Astrocyte of the spinal cord (primary cell): Measurements from ENCODE around the gene TTBK2.

Source experiments
- DNase-seq: peaks from one replicate; pipeline ENCODE4 v3.0.0; 2011; ENCODE audit warnings: low read depth, low spot score
- H3K4me3 ChIP-seq: 2 replicates; pipeline ENCODE4 v1.5.1; 2011; ENCODE audit warnings: low read depth, mild to moderate bottlenecking, low read length, moderate library complexity
- in situ Hi-C: cut with HindIII; loops from 2 replicates; pipeline ENCODE4 v1.10.0; 2017; ENCODE audit warnings: low sequenced_read_pairs
- TF ChIP-seq, protein P1 (sequence below): IDR thresholded peaks from 2 replicates; pipeline ENCODE4 v1.5.1; 2012; ENCODE audit warnings: low read depth, mild to moderate bottlenecking, low read length, inconsistent platforms

Gene TTBK2

GRCh38 chr15:42732095-42732827, 188.3 kb downstream of the TTBK2 start:
- H3K4me3 ChIP-seq: no peak overlapping the region
- in situ Hi-C loops: no loop called here
- DNase-seq: no peak
- TF ChIP-seq, protein P1, sequence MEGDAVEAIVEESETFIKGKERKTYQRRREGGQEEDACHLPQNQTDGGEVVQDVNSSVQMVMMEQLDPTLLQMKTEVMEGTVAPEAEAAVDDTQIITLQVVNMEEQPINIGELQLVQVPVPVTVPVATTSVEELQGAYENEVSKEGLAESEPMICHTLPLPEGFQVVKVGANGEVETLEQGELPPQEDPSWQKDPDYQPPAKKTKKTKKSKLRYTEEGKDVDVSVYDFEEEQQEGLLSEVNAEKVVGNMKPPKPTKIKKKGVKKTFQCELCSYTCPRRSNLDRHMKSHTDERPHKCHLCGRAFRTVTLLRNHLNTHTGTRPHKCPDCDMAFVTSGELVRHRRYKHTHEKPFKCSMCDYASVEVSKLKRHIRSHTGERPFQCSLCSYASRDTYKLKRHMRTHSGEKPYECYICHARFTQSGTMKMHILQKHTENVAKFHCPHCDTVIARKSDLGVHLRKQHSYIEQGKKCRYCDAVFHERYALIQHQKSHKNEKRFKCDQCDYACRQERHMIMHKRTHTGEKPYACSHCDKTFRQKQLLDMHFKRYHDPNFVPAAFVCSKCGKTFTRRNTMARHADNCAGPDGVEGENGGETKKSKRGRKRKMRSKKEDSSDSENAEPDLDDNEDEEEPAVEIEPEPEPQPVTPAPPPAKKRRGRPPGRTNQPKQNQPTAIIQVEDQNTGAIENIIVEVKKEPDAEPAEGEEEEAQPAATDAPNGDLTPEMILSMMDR: no peak

DNA sequence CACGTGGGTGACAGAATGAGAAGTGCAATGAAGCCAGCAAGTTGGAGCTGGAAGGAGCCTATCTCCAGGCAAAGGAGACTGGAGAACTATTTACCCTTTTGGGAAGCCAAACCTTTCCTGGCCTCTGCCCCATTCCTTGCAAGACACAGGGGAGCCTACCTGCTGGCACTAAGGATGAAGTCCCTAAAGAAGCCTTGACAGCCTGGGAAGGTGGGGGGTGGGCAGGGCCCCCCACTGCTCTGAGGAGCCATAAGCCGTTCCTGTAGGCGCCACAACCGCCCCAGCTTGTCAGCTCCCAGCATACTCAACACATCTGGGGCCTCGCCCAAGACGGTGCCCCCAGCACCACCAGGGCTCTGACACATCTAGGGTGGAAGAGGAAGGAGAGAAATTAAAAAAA, 189.1 kb downstream of the TTBK2 start:
- no peak for DNase-seq
- TF ChIP-seq, protein P1: no peak
- H3K4me3 ChIP-seq: no peak overlapping the region
- in situ Hi-C loops: no loop called here

DNA sequence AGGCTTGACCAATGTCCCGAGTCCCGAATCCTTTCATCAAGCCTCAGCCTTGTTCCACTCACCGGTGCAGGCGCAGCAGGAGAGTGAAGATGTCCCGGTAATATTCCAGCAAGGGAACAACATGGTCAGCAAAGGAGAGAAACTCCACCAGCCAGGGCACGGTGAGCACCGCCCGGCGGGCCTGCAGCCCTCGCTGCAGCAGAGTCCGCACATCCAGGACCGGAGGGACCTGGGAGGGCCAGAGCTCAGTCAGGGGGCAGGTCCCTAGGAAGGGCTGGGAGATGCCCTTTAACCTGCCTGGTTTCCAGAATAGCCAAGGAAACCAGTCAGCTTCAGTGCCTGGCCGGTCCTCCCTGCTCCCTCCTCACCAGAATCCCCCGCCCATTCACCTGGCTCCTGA, 190.0 kb downstream of the TTBK2 start:
- in situ Hi-C loops: no loop called here
- no peak for DNase-seq
- no peak overlapping the region for H3K4me3 ChIP-seq
- TF ChIP-seq, protein P1: no peak

DNA sequence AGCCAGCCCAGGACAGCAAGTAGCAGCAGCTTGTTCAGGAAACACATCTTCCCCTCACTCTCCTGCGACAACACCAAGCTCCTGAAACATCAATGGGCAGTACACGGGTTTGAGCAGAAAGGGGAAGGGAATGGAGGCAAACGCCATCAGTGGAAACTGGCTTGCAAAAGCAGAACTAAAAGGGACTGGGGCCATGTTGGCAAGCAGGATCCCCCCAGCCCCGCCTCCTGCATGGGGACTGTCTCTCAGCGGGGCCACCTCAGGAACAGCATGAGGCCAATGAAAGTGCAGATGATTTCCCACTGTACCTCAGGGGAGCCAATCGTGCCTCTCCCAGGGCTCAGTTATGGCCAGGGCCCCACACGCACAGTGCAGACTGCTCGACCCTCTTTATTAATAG, 190.4 kb downstream of the TTBK2 start:
- TF ChIP-seq, protein P1: no peak
- in situ Hi-C loops: no loop called here
- no peak overlapping the region for H3K4me3 ChIP-seq
- no peak for DNase-seq

- no peak overlapping the region for H3K4me3 ChIP-seq
- DNase-seq: no peak
- TF ChIP-seq, protein P1: no peak
- in situ Hi-C loops: no loop called here
Observed at GRCh38 chr15:42729409-42729808, 191.2 kb downstream of the TTBK2 start.

DNA sequence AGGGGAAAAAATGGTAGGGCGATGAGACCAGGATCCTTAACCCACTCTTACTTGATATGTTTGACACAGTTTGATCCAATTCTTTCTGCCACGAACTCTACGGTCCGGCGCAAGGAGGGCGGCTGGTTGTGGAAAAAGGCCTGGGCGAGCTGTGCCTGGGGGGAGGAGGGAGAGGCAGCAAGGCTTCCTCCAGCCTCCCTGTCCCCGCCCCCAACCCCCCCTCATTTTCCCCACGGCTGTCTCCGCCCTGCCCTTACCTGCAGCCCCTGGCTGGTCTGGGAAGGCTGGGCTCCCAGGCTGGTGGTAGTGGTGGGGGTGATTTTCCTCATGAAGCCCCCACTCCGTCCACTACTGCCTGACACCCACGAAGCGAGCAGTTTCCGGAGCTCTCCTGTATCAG, 191.6 kb downstream of the TTBK2 start:
- no peak overlapping the region for H3K4me3 ChIP-seq
- no peak for DNase-seq
- TF ChIP-seq, protein P1: no peak
- in situ Hi-C loops: no loop called here

GRCh38 chr15:42728560-42728959, 192.0 kb downstream of the TTBK2 start:
- H3K4me3 ChIP-seq: no peak overlapping the region
- no peak for DNase-seq
- in situ Hi-C loops: no loop called here
- TF ChIP-seq, protein P1: no peak
